GM18870 (cell line): ENCODE results near the gene DDX54.
"Not testable (repeated sequence)": the region's sequence is repeated elsewhere in the genome, so short reads cannot be mapped to it uniquely, and the experiment has no call there.

Experiments used
- ATAC-seq: cut with Tn5 transposase; IDR thresholded peaks from one replicate; pipeline ENCODE4 v1.9.1; 2021; ENCODE audit warnings: moderate library complexity; ENCODE audit not compliant: unreplicated experiment

DDX54 gene

DNA sequence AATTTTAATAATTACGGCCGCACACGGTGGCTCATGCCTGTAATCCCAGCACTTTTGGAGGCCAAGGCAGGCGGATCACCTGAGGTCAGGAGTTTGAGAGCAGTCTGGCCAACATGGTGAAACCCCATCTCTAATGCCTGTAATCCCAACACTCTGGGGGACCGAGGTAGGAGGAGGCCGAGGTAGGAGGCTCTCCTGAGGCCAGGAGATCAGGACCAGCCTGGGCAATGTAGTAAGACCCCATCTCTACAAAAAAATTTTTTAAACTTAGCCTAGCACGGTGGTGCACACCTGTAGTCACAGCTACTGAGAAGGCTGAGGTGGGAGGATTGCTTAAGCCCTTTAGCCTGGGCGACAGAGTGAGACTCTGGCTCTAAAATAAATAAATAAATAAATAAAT is 41.3 kb downstream of the DDX54 start:
- no peak for ATAC-seq

DNA sequence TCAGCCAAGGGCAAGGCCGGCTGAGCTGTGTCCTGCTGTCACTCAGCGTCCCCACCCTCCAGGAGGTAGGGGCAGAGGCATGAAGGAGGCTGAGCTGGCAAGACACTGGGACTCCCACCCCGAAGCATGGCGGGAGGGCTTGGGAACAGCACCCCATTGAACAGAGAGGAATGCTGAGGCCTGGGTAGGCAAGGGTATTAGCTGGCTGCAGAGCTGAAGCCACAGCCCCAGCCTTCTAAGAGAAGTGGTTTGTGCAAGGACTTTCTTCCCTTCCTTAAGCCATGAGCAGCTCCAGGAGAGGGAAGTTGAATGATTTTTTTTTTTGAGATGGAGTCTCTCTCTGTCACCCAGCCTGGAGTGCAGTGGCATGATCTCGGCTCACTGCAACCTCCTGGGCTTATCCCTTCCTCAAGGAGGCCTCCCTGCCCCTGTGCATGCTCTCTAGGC is 42.4 kb downstream of the DDX54 start:
- no peak for ATAC-seq

- ATAC-seq = no peak
Measured at GRCh38 chr12:113142173-113142885, 42.9 kb downstream of the DDX54 start.

GRCh38 chr12:113141716-113142115 is 43.6 kb downstream of the DDX54 start:
- ATAC-seq = not testable (repeated sequence)

- no peak for ATAC-seq
Measured at GRCh38 chr12:113140706-113141105, 44.6 kb downstream of the DDX54 start.

DNA sequence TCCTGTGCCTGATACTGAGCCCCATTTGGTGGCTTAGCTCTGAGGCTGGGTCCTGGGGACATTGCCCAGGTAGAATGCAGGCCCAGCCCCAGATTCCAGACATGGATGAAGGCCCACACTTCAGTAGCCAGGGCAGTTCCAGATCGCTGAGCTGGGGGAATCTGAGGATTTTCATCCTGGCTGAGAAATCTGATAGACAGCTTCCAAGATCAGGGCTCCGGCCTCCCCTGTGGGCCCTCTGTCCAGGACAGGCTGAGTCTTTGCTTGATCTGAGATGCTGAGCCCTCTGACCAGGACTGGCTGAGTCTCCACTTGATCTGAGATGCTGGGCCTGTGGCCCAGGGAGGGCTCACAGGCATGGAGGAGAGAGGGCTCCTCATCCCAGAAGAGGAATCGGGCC is 46.5 kb downstream of the DDX54 start:
- no peak for ATAC-seq

- no peak for ATAC-seq
Measured at GRCh38 chr12:113137861-113138783, 47.2 kb downstream of the DDX54 start.

GRCh38 chr12:113136990-113137511 is 48.2 kb downstream of the DDX54 start:
- ATAC-seq = no peak

DNA sequence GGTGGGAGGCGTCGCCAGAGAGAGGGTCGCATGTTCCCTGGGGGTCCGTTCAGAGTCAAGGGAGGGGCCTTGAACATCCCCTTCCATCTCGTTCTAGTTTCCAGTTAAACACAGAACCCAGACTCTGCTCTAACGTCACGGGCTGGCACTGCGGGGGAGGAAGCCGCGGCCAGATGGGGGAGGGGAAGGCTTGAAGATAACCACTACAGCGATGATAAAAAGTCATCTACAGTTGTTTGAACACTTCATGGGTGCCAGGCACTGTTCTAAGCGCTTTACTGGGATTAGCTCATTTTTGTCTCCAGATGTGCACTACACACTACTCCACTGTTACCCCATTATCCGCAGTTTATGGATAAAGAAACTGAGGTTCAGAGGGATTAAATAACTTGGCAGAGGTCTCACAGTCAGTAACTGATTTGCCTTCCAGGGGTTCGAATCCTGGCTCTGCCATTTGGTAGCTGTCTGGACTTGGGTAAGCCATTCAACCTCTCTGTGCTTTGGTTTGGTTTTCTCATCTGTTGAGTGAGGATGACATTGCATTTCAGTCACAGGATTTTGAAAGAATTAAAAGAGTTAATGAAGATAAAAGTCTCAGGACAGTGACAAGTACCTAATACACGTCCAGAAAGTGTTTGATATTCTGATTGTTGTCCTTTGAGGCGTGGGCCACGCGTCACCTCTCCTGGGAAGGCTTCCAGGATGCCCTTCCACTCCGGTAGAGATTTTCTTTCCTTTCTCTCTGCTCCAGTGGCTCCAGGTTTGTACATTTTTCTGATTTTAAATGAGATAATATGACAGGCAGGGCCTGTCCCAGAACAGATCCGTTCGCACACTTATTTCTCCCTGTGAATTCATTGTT is 48.9 kb downstream of the DDX54 start:
- no peak for ATAC-seq

GRCh38 chr12:113135178-113136127 is 49.8 kb downstream of the DDX54 start, which contains the start of gene RASAL1:
Gene RASAL1, minus strand, starts transcription at chr12:113135761. Its CDS starts 299 bp downstream, at chr12:113135462.
- no peak for ATAC-seq

DNA sequence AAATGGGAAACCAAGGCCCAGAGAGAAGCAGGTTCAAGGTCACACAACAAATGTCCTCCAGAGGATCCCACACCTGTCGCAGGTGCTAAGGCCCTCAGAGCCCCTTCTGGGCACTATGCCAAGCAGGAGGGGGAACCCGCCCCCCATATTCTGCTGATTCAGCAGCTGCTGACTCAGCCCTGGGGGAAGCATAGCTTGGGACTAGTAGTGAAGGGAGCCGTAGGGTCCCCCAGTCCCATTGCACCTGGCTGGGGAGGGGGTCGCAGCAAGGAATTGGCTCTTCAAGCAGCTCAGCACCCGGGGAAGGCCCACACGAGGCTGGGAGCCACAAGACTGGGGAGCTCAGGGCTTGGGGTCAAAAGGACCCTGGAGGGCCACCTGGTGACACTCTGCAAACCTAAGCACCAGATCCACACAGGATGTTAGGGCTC is 50.7 kb downstream of the DDX54 start:
- ATAC-seq = no peak

- no peak for ATAC-seq
Measured at GRCh38 chr12:113134071-113134470, 51.2 kb downstream of the DDX54 start.

DNA sequence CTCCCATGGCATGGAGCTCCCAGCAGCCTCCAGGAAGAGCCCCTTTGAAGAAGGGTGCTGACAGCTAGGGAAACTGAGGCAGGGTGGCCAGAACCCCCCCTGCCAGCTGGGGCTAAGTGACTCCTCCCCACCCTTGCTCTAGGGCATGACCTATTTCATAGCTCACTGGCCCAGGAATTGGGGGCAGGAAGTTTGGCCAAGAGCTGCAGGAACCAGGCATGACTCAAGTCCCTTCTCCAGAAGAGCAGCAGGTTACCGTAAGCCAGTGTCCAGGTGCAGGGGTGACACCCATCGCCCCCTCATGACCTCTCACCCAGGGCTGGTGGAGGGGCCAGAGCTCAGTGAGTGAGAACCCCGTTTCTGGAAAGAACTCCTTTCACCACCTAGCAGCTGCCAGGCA is 51.6 kb downstream of the DDX54 start:
- ATAC-seq = no peak

DNA sequence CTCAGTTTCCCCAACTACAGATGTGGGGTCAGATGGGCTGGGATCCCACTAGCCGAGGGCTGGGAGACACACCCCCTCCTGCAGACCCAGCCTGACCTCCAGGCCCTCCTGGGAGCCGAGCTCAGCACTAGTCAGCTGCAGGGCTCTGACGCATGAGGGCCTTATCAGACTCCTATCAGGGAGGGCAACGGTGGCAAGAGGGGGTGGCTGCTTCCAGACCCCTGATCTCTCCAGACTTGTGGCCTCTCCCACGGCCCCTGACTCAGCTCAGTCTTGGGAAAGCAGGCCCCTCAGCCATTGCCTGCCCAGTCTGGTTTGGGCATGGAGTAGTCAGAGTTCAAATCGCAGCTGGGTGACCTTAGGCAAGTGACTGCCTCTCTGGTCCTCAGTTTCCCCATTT is 52.2 kb downstream of the DDX54 start:
- ATAC-seq = no peak

- no peak for ATAC-seq
Measured at GRCh38 chr12:113131556-113131955, 53.7 kb downstream of the DDX54 start.

GRCh38 chr12:113130457-113131135 is 54.7 kb downstream of the DDX54 start:
- ATAC-seq = no peak

GRCh38 chr12:113129664-113130456 is 55.4 kb downstream of the DDX54 start:
- ATAC-seq = no peak
